RWPE1 (cell line): ENCODE data around the gene ALK.

ENCODE experiments used
- CTCF ChIA-PET: fragments of 350-600 bp; sonication (Branson Sonifier 250); formaldehyde crosslinking; extraction: SDS; loops from one replicate; lab custom pipeline; 2021; lab: Yijun Ruan, JAX
- POLR2A ChIA-PET: fragments of 400-600 bp; formaldehyde crosslinking; extraction: SDS; loops from one replicate; lab custom pipeline; 2020; ENCODE audit warnings: antibody characterized with exemption; ENCODE audit not compliant: low non-redundant PET; lab: Yijun Ruan, JAX
- DNase-seq: peaks from one replicate; pipeline ENCODE4 v3.0.0; 2012; ENCODE audit warnings: low spot score
- H3K27ac ChIP-seq: fragments of 450-650 bp; 2 replicates; pipeline ENCODE4 v1.5.1; 2017
- TF ChIP-seq, protein P1 (sequence below): fragments of 450-650 bp; conservative IDR thresholded peaks from 2 replicates; pipeline ENCODE4 v1.5.1; 2017; ENCODE audit warnings: low read depth, mild to moderate bottlenecking

ALK gene

GRCh38 chr2:29767606-29768335 lies 153.6 kb downstream of the ALK start:
- TF ChIP-seq, protein P1, sequence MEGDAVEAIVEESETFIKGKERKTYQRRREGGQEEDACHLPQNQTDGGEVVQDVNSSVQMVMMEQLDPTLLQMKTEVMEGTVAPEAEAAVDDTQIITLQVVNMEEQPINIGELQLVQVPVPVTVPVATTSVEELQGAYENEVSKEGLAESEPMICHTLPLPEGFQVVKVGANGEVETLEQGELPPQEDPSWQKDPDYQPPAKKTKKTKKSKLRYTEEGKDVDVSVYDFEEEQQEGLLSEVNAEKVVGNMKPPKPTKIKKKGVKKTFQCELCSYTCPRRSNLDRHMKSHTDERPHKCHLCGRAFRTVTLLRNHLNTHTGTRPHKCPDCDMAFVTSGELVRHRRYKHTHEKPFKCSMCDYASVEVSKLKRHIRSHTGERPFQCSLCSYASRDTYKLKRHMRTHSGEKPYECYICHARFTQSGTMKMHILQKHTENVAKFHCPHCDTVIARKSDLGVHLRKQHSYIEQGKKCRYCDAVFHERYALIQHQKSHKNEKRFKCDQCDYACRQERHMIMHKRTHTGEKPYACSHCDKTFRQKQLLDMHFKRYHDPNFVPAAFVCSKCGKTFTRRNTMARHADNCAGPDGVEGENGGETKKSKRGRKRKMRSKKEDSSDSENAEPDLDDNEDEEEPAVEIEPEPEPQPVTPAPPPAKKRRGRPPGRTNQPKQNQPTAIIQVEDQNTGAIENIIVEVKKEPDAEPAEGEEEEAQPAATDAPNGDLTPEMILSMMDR = no peak
- POLR2A ChIA-PET = no interaction called here
- no peak for DNase-seq
- CTCF ChIA-PET = no interaction called here
- no peak overlapping the region for H3K27ac ChIP-seq

GRCh38 chr2:29766191-29766590 lies 155.2 kb downstream of the ALK start:
- CTCF ChIA-PET = interaction anchor here (0.6 kb wide), 1 partner anchor 9 kb away, joined by 3 read pairs; no protein-coding TSS in a partner anchor
- DNase-seq = peak; percentile 23
- POLR2A ChIA-PET = no interaction called here
- TF ChIP-seq, protein P1 = no peak
- H3K27ac ChIP-seq = no peak overlapping the region

- CTCF ChIA-PET = no interaction called here
- TF ChIP-seq, protein P1 = no peak
- POLR2A ChIA-PET = no interaction called here
Measured at GRCh38 chr2:29765721-29766120, 155.7 kb downstream of the ALK start.

GRCh38 chr2:29763371-29763770 lies 158.0 kb downstream of the ALK start:
- TF ChIP-seq, protein P1 = no peak
- ChIA-PET CTCF (interaction anchor here (0.5 kb wide), 1 partner anchor 455 kb away, joined by 4 read pairs; no protein-coding TSS in a partner anchor), POLR2A (no interaction called here)
- H3K27ac ChIP-seq = no peak overlapping the region
- DNase-seq = no peak

More at GRCh38 chr2:29765721-29766120, 155.7 kb downstream of the ALK start:
- H3K27ac ChIP-seq = no peak overlapping the region
- no peak for DNase-seq

GRCh38 chr2:29762239-29762638 lies 159.1 kb downstream of the ALK start:
- ChIA-PET POLR2A (no interaction called here), CTCF (interaction anchor here (0.6 kb wide), 1 partner anchor 1471 kb away, joined by 5 read pairs; no protein-coding TSS in a partner anchor)
- no peak for DNase-seq
- H3K27ac ChIP-seq = no peak overlapping the region
- TF ChIP-seq, protein P1 = no peak

- no peak for DNase-seq
- TF ChIP-seq, protein P1 = no peak
- CTCF ChIA-PET = no interaction called here
- POLR2A ChIA-PET = no interaction called here
- H3K27ac ChIP-seq = no peak overlapping the region
Measured at GRCh38 chr2:29761278-29761677, 160.1 kb downstream of the ALK start.
